Gastrocnemius medialis (tissue), 4 donors: Measurements from ENCODE around the gene PTPRT. TPM values are rescaled to one million over a fixed set of nuclear protein-coding genes. Genes with fewer than 3 reads are reported as not detected.

Experiments used
- ATAC-seq, 2 donors: fragments of 150-250 bp; one replicate each; pipeline ENCODE4 v1.9.1; 2016
- DNase-seq, 2 donors: peaks; one replicate each; pipeline ENCODE4 v3.0.0-alpha.2; 2019
- H3K27ac ChIP-seq, 4 donors: fragments of 200-600 bp; sonication (generic); 1 replicate in 1 of 4; 2 replicates in 3 of 4; pipeline ENCODE4 v1.5.1; 2016 to 2018; ENCODE audit warnings: mild to moderate bottlenecking in 2 of 4, moderate library complexity in 1 of 4
- H3K27me3 ChIP-seq, 3 donors: fragments of 200-600 bp; sonication (generic) in 2 of 3; 1 replicate in 1 of 3; 2 replicates in 2 of 3; pipeline versions ENCODE4 v1.5.1 to v1.6.0; 2016 to 2019; ENCODE audit warnings: mild to moderate bottlenecking in 1 of 3, moderate library complexity in 1 of 3
- H3K36me3 ChIP-seq, 2 donors: fragments of 200-600 bp; sonication (generic) in 1 of 2; one replicate each; pipeline ENCODE4 v1.5.1; 2017 to 2018
- H3K4me1 ChIP-seq, 2 donors: fragments of 200-600 bp; sonication (generic) in 1 of 2; one replicate each; pipeline ENCODE4 v1.5.1; 2016 to 2017; ENCODE audit warnings: mild to moderate bottlenecking in 2 of 2
- H3K4me3 ChIP-seq, 4 donors: fragments of 200-600 bp; sonication (generic) in 3 of 4; 1 replicate in 1 of 4; 2 replicates in 3 of 4; pipeline ENCODE4 v1.5.1; 2016 to 2019; ENCODE audit warnings: mild to moderate bottlenecking in 2 of 4
- H3K9me3 ChIP-seq, 3 donors: fragments of 200-600 bp; sonication (generic) in 2 of 3; 1 replicate in 1 of 3; 2 replicates in 2 of 3; pipeline ENCODE4 v1.5.1; 2016 to 2019
- CTCF ChIP-seq, 5 experiments: fragments of 450-650 bp in 3 of 5; fragments of 200-600 bp in 2 of 5; sonication (generic) in 2 of 5; IDR thresholded peaks in 4 of 5; conservative IDR thresholded peaks in 1 of 5; 1 replicate in 4 of 5; 2 replicates in 1 of 5; pipeline ENCODE4 v1.5.1; 2016 to 2019; ENCODE audit warnings: antibody characterized with exemption in 5 of 5, mild to moderate bottlenecking in 3 of 5, moderate library complexity in 3 of 5
- POLR2A ChIP-seq, 2 donors: fragments of 450-650 bp; IDR thresholded peaks; one replicate each; pipeline ENCODE4 v1.6.1; 2017; ENCODE audit warnings: antibody characterized with exemption in 2 of 2, mild to moderate bottlenecking in 2 of 2, moderate library complexity in 2 of 2
- in situ Hi-C, 4 donors: fragments of 200-750 bp; cut with MboI; loops; one replicate each; pipeline versions ENCODE4 v1.15.0 to v1.8.0; 2017; ENCODE audit warnings: low sequenced_read_pairs in 4 of 4
- intact Hi-C: fragments of 100-400 bp; cut with DNase I; formaldehyde crosslinking; loops from one replicate; pipeline ENCODE4 v1.15.1; 2023; ENCODE audit warnings: low total_unique reads
- total RNA-seq, 4 donors: library from RNA; depleted of rRNA; stranded (reverse); fragments of >200 nt; gene quantifications; one replicate each; pipeline versions ENCODE4 v1.1.0 to v1.2.3, GENCODE V29; 2016

Gene PTPRT
- total RNA-seq, 4 donors from 2014 or later = not detected

GRCh38 chr20:42430598-42430997 lies 759.1 kb downstream of the PTPRT start:
- in situ Hi-C loops (no loop called here), intact Hi-C loops (no loop called here)
- Histone ChIP-seq H3K9me3 (no peaks in the 10 kb centered on the region), H3K4me3 (no peak overlapping the region), H3K27me3 (no peaks in the 10 kb centered on the region), H3K4me1 (no peaks in the 10 kb centered on the region), H3K36me3 (no peaks in the 10 kb centered on the region), H3K27ac (no peak overlapping the region)
- ATAC-seq = no peak
- TF ChIP-seq CTCF (IDR thresholded peaks at IDR 0.05 in 4 of 5, conservative IDR thresholded peaks at IDR 0.05 in 1 of 5) = no peak
- no peak for TF ChIP-seq POLR2A (IDR thresholded peaks at IDR 0.05)
- DNase-seq = no peak

DNA sequence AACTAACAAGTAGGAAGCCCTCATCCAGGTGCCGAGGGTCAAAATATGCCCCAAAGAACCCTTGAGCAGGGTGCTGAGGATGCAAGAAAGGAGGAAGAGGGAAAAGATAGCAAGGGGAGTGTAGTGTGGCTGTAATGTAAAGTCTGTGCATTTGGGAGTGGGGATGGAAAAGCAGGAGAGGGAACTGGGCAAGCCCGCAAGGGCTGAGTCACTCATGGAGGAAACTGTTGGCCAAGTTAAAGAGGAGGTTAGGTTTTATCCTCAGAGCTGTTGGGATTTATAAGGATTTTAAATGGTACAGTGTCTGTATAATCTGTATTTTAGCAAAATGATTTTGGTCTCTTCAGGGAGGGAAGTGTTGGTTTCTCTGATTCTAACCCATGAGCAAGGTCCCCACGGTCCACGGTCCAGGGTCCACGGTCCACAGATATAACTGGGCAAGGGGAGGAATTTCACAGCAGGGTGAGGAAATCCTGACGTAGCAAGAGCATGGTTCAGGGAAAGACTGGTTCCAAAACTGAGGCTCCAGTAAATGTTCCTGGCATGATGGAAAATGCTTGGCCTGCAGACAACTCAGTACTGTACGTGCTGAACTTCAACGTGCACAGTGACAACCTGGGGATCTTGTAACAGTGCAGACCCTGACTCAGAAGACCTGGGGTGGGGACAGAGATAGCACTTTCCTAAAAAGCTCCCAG lies 759.8 kb downstream of the PTPRT start:
- no peaks in the 10 kb centered on the region for H3K9me3 ChIP-seq
- H3K27ac ChIP-seq = no peak overlapping the region
- DNase-seq (no peak), ATAC-seq (no peak)
- no peak overlapping the region for H3K4me3 ChIP-seq
- intact Hi-C loops (no loop called here), in situ Hi-C loops (no loop called here)
- H3K4me1 ChIP-seq = no peaks in the 10 kb centered on the region
- H3K36me3 ChIP-seq = no peaks in the 10 kb centered on the region
- H3K27me3 ChIP-seq = no peaks in the 10 kb centered on the region
- TF ChIP-seq POLR2A (IDR thresholded peaks at IDR 0.05) (no peak), CTCF (IDR thresholded peaks at IDR 0.05 in 4 of 5, conservative IDR thresholded peaks at IDR 0.05 in 1 of 5) (no peak)

- no peak for TF ChIP-seq CTCF (IDR thresholded peaks at IDR 0.05 in 4 of 5, conservative IDR thresholded peaks at IDR 0.05 in 1 of 5)
- no peak for TF ChIP-seq POLR2A (IDR thresholded peaks at IDR 0.05)
- Histone ChIP-seq H3K4me1 (no peaks in the 10 kb centered on the region), H3K27ac (no peak overlapping the region), H3K36me3 (no peaks in the 10 kb centered on the region), H3K9me3 (no peaks in the 10 kb centered on the region), H3K27me3 (no peaks in the 10 kb centered on the region), H3K4me3 (no peak overlapping the region)
- ATAC-seq (no peak), DNase-seq (no peak)
- intact Hi-C loops (no loop called here), in situ Hi-C loops (no loop called here)
These were observed 769.7 kb downstream of the PTPRT start for GRCh38 chr20:42419814-42420532.

GRCh38 chr20:42406826-42407225 lies 782.9 kb downstream of the PTPRT start:
- Histone ChIP-seq H3K4me1 (no peaks in the 10 kb centered on the region), H3K27me3 (no peaks in the 10 kb centered on the region), H3K36me3 (no peaks in the 10 kb centered on the region), H3K27ac (no peak overlapping the region), H3K4me3 (no peak overlapping the region), H3K9me3 (no peaks in the 10 kb centered on the region)
- intact Hi-C loops (no loop called here), in situ Hi-C loops (no loop called here)
- ATAC-seq (no peak), DNase-seq (no peak)
- TF ChIP-seq POLR2A (IDR thresholded peaks at IDR 0.05) (no peak), CTCF (IDR thresholded peaks at IDR 0.05 in 4 of 5, conservative IDR thresholded peaks at IDR 0.05 in 1 of 5) (no peak)
